A673 (cell line): ENCODE results near the gene RAB36.

Source experiments
- CTCF ChIP-seq: fragments of 300-800, 200-600 bp; sonication (generic); conservative IDR thresholded peaks from 2 replicates; pipeline ENCODE4 v1.5.1; 2017; ENCODE audit warnings: low read depth, mild to moderate bottlenecking, antibody characterized with exemption, low read length, moderate library complexity, mixed read lengths
- EZH2 ChIP-seq: fragments of 200-600 bp; sonication (generic); IDR thresholded peaks from 2 replicates; pipeline ENCODE4 v1.6.1; 2017; ENCODE audit warnings: borderline replicate concordance, low read depth, mild to moderate bottlenecking, mixed read lengths, antibody characterized with exemption, low read length; ENCODE audit not compliant: poor library complexity, severe bottlenecking

DNA sequence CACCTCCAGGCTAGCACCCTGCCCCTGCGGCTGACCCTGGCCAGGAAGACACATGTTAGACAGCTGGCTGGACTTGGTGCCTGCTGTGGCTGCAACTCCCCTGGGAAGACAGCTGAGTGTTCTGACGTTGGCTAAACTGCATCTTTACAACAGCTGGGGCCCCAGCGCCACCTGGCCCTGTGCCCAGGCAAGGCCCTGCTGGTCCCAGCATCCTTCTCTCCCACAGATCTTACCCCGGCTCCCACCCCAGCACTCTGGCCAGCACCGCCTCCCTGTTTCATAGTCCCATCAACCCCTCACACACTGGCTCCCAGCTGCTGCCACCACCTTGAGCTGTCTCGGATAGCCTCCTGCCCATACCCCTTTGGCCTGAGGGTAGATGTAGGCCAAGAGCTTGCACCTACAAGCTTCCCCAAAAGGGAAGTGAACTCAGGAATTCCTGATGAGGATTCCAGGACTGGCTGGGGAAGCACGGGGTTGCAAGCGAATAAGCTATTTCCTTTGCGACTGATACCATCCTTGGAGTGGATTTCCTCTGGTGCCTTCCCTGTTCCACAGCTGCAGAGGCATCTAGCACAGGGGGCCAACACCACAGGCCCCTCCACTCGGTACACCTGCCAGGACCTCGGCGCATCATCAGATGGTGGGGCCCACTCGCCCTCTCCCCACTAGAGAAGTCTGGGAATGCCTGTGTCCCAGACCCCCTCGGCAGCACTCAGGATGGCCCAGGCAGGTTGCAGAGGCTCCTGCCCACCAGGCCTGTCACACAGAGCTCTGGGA, 32.0 kb upstream of the RAB36 start:
- TF ChIP-seq CTCF (no peak), EZH2 (no peak)
